Neural progenitor cell (in vitro differentiated cells): ENCODE results near the gene PRKCSH. TPM values are rescaled to one million over a fixed set of nuclear protein-coding genes. Genes with fewer than 3 reads are reported as not detected.
"Not testable (repeated sequence)": the region's sequence is repeated elsewhere in the genome, so short reads cannot be mapped to it uniquely, and the experiment has no call there.

Source experiments
- DNase-seq: peaks from one replicate; pipeline ENCODE4 v3.0.0-alpha.2; 2016; ENCODE audit warnings: low spot score
- H2AFZ ChIP-seq: fragments of 200-600 bp; sonication (generic); replicated peaks from 2 replicates; pipeline ENCODE4 v1.6.1; 2016; ENCODE audit warnings: antibody characterized with exemption
- H3F3A ChIP-seq: fragments of 200-600 bp; sonication (generic); 2 replicates; pipeline ENCODE4 v1.6.1; 2016; ENCODE audit warnings: antibody characterized with exemption, low read depth
- H3K27ac ChIP-seq: fragments of 200-600 bp; sonication (generic); 2 replicates; pipeline ENCODE4 v1.5.1; 2016; ENCODE audit warnings: mild to moderate bottlenecking
- H3K27me3 ChIP-seq: fragments of 200-600 bp; sonication (generic); 2 replicates; pipeline ENCODE4 v1.6.1; 2016; ENCODE audit warnings: mild to moderate bottlenecking, moderate library complexity
- H3K36me3 ChIP-seq: fragments of 200-600 bp; sonication (generic); 2 replicates; pipeline ENCODE4 v1.5.1; 2016
- H3K4me1 ChIP-seq: fragments of 200-600 bp; sonication (generic); 2 replicates; pipeline ENCODE4 v1.6.1; 2016; ENCODE audit warnings: mixed run types
- H3K4me2 ChIP-seq: fragments of 200-600 bp; sonication (generic); 2 replicates; pipeline ENCODE4 v1.6.1; 2016
- H3K4me3 ChIP-seq: fragments of 200-600 bp; sonication (generic); 2 replicates; pipeline ENCODE4 v1.5.1; 2016
- H3K79me2 ChIP-seq: fragments of 200-600 bp; sonication (generic); 2 replicates; pipeline ENCODE4 v1.6.1; 2016; ENCODE audit warnings: low read depth
- H3K9ac ChIP-seq: fragments of 200-600 bp; sonication (generic); 2 replicates; pipeline ENCODE4 v1.6.1; 2016
- H3K9me3 ChIP-seq: fragments of 200-600 bp; sonication (generic); 2 replicates; pipeline ENCODE4 v1.5.1; 2016; ENCODE audit warnings: low read depth
- H4K20me1 ChIP-seq: fragments of 200-600 bp; sonication (generic); 2 replicates; pipeline ENCODE4 v1.6.1; 2016; ENCODE audit warnings: low read depth
- H3K27ac Mint-ChIP-seq: 3 replicates; pipeline ENCODE4 v1.8.0; 2021; ENCODE audit warnings: mixed read lengths
- H3K27me3 Mint-ChIP-seq: 2 replicates; pipeline ENCODE4 v1.8.0; 2022; ENCODE audit warnings: low read depth, mild to moderate bottlenecking, inconsistent platforms, moderate library complexity, mixed read lengths; ENCODE audit not compliant: insufficient read depth
- H3K36me3 Mint-ChIP-seq: 3 replicates; pipeline ENCODE4 v1.8.0; 2021; ENCODE audit warnings: mixed read lengths
- H3K4me1 Mint-ChIP-seq: 3 replicates; pipeline ENCODE4 v1.8.0; 2021; ENCODE audit warnings: mixed read lengths
- H3K4me3 Mint-ChIP-seq: 3 replicates; pipeline ENCODE4 v1.8.0; 2021; ENCODE audit warnings: mild to moderate bottlenecking, moderate library complexity, mixed read lengths
- H3K9me3 Mint-ChIP-seq: 3 replicates; pipeline ENCODE4 v1.8.0; 2020; ENCODE audit warnings: mixed read lengths
- EZH2 ChIP-seq: fragments of 200-600 bp; sonication (generic); IDR thresholded peaks from 2 replicates; pipeline ENCODE4 v1.6.1; 2017; ENCODE audit warnings: antibody characterized with exemption, mild to moderate bottlenecking, moderate library complexity
- EZH2phosphoT487 ChIP-seq: fragments of 200-600 bp; sonication (generic); IDR thresholded peaks from 2 replicates; pipeline ENCODE4 v1.6.1; 2017; ENCODE audit warnings: antibody characterized with exemption
- total RNA-seq: library from RNA; depleted of rRNA; stranded (reverse); fragments of >200 nt; gene quantifications from 2 replicates; pipeline ENCODE4 v1.2.3, GENCODE V29; 2015; ENCODE audit warnings: low replicate concordance
- TF ChIP-seq, protein P1 (sequence below): fragments of 200-600 bp; sonication (generic); IDR thresholded peaks from 2 replicates; pipeline ENCODE4 v1.5.1; 2017; ENCODE audit warnings: antibody characterized with exemption, mild to moderate bottlenecking

PRKCSH gene
- total RNA-seq, 1 donor from 2014 or later = 53.6 TPM

DNA sequence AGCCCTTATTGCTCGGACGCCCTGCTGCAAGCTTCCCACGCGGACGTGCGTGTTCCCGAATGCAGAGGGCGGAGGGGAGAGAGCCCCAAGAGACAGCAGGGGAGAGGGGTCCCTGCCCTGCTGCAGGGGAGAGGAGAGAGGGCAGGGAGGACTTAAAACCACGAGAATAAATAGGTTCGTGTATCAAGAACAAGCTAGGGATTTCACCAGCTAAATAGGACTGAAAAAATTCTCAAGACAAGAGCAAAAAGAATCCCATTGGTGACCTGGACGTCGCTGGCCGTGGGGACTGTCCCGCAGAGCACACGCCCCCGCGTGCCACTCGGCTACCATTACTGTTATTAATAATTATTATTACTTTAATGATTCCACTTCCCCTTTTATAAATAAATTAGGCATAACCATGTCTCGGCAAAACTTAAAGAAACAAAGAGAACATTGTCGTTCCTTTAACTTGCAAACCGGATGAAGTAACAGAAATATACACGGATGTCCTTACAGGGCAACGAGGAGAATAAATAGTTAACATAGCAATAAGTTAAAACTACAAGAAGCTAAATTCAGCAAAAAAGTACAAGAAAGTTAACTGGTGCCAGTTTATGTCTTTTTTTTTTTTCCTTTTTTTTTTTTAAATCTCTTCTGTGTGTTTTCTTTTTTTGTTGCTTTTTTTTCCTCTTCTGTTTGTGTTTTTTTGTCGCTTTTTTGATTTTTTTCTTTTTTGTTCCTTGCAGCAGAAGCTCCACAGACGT lies 16.6 kb downstream of the PRKCSH start:
- Histone ChIP-seq H3K36me3 (no peaks in the 10 kb centered on the region), H3F3A (peaks cover 24% of the 10 kb centered on the region), H3K4me1 (peaks cover 22% of the 10 kb centered on the region), H3K9me3 (no peaks in the 10 kb centered on the region), H4K20me1 (no peaks in the 10 kb centered on the region), H3K4me2 (peak overlapping the region; percentile 67), H3K79me2 (no peaks in the 10 kb centered on the region), H3K27me3 (no peaks in the 10 kb centered on the region), H3K27ac (peak overlapping the region; percentile 85), H2AFZ (peak overlapping the region; percentile 72), H3K4me3 (no peak overlapping the region), H3K9ac (no peak overlapping the region)
- Mint-ChIP-seq H3K4me1 (peaks cover 21% of the 10 kb centered on the region), H3K27ac (peak overlapping the region; percentile 48), H3K36me3 (peaks cover 2% of the 10 kb centered on the region), H3K4me3 (peak overlapping the region; percentile 61), H3K27me3 (peaks cover 4% of the 10 kb centered on the region), H3K9me3 (no peaks in the 10 kb centered on the region)
- TF ChIP-seq EZH2 = no peak
- TF ChIP-seq EZH2phosphoT487 = no peak
- TF ChIP-seq, protein P1, sequence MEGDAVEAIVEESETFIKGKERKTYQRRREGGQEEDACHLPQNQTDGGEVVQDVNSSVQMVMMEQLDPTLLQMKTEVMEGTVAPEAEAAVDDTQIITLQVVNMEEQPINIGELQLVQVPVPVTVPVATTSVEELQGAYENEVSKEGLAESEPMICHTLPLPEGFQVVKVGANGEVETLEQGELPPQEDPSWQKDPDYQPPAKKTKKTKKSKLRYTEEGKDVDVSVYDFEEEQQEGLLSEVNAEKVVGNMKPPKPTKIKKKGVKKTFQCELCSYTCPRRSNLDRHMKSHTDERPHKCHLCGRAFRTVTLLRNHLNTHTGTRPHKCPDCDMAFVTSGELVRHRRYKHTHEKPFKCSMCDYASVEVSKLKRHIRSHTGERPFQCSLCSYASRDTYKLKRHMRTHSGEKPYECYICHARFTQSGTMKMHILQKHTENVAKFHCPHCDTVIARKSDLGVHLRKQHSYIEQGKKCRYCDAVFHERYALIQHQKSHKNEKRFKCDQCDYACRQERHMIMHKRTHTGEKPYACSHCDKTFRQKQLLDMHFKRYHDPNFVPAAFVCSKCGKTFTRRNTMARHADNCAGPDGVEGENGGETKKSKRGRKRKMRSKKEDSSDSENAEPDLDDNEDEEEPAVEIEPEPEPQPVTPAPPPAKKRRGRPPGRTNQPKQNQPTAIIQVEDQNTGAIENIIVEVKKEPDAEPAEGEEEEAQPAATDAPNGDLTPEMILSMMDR = no peak
- peak; percentile 27 for DNase-seq

DNA sequence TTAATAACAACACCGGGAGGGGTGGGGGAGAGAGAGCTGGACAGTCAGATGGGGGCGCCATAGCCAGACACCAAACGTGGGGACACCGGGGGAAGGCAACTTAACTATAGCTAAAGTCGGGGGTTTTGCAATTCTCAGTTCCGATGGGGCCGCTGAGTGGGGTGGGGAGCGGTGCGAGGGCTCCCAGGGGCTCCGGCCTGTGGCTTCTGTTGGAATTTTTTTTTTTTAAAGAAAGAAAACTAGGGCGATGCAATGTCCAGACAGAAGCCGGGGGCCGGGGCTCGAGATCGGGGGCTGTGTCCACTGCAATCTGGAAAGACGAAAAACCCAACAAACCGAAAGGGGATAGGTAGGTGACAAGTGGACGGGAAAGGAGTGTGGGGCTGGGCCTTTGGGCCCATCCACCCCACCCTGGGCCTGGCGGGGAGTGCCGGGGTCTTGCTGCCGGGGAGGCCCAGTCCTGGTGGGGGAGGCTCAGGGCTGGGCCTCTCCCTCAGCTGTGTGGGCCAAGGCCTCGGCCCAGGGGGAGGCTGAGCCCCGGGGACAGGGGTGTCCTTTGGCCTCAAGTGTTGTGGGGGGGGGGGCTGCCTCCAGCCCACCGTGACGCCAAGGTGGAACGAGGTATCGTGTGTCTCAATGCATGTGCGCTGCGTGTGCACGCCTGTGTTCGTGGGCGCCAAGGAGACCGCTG lies 17.3 kb downstream of the PRKCSH start:
- Histone ChIP-seq H3K27me3 (no peaks in the 10 kb centered on the region), H3F3A (peaks cover 24% of the 10 kb centered on the region), H3K4me3 (no peak overlapping the region), H4K20me1 (no peaks in the 10 kb centered on the region), H3K9me3 (no peaks in the 10 kb centered on the region), H3K27ac (no peak overlapping the region), H2AFZ (peak overlapping the region; percentile 57), H3K36me3 (no peaks in the 10 kb centered on the region), H3K4me1 (peaks cover 22% of the 10 kb centered on the region), H3K79me2 (no peaks in the 10 kb centered on the region), H3K4me2 (peak overlapping the region; percentile 67), H3K9ac (no peak overlapping the region)
- Mint-ChIP-seq H3K27me3 (peaks cover 7% of the 10 kb centered on the region), H3K36me3 (peaks cover 2% of the 10 kb centered on the region), H3K4me1 (peaks cover 21% of the 10 kb centered on the region), H3K27ac (peak overlapping the region; percentile 48), H3K4me3 (no peak overlapping the region), H3K9me3 (no peaks in the 10 kb centered on the region)
- peak; percentile 45 for DNase-seq
- no peak for TF ChIP-seq EZH2
- TF ChIP-seq, protein P1 = peak; percentile 44
- no peak for TF ChIP-seq EZH2phosphoT487

DNA sequence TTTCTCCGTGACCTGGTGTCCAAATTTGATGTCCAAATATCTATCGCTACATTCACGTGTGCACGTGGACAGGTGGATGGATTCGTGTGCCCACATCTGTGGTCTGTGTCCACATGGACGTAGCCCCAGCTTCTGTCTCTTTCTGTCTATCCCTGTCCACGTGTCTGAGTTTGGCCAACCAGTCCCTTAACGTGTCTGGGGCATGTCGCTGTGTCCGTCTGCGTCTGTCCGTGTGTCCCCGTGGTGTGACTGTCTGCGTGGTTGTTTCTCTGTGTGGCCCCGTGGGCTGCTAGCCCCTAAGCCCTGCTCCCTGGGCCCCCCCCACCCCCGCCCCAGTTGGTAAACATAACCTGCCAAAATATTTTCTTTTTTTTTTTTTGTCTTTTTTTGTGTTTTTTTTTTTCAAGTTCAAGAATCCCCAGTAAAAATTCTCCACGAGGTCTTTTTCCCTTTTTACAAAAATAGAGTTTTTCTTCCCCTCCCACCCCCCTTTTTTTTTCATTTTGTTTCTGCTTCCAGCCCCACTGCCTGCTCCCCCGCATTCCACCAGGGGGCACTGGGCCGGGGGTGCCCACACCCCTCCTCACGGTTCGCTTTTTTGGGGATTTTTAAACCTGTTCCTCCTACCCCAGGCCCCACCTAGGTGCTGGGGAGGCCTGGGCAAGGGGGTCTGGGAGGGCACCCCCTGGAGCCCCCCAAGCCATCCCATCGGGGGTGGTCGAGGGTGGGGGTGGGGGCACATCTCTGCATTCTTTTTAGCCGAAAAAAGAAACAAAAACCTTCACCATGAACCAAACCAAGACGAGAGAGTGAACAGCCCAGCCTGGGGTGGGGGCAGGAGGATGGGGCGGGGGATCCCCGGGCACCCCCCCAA lies 18.3 kb downstream of the PRKCSH start:
- H3K27ac Mint-ChIP-seq = peak overlapping the region; percentile 68
- H3K27ac ChIP-seq = no peak overlapping the region
- H3K4me3 Mint-ChIP-seq = no peak overlapping the region

DNA sequence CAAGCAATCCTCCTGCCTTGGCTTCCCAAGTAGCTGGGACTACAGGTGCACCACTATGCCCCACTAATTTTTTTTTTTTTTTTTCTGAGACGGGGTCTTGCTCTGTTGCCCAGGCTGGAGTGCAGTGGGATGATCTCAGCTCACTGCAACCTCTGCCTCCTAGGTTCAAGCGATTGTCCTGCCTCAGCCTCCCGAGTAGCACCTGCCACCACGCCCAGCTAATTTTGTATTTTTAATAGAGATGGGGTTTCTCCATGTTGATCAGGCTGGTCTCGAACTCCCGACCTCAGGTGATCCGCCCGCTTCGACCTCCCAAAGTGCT lies 19.8 kb downstream of the PRKCSH start:
- not testable (repeated sequence) for H3K36me3 ChIP-seq, H2AFZ ChIP-seq, H3K27me3 ChIP-seq, H3K9me3 Mint-ChIP-seq, H3K9ac ChIP-seq, H3K27me3 Mint-ChIP-seq, H3K9me3 ChIP-seq, H3K36me3 Mint-ChIP-seq, H4K20me1 ChIP-seq, DNase-seq, H3K4me3 ChIP-seq, H3K4me2 ChIP-seq, H3K27ac ChIP-seq, H3K79me2 ChIP-seq
- peak overlapping the region; percentile 33 for H3K27ac Mint-ChIP-seq
- Histone ChIP-seq H3K4me1 (peaks cover 22% of the 10 kb centered on the region), H3F3A (peaks cover 19% of the 10 kb centered on the region)
- peaks cover 21% of the 10 kb centered on the region for H3K4me1 Mint-ChIP-seq
- peak overlapping the region; percentile 33 for H3K4me3 Mint-ChIP-seq

More for the DNA sequence above, 18.3 kb downstream of the PRKCSH start:
- no peaks in the 10 kb centered on the region for H4K20me1 ChIP-seq
- Mint-ChIP-seq H3K36me3 (peaks cover 2% of the 10 kb centered on the region), H3K4me1 (peaks cover 21% of the 10 kb centered on the region), H3K27me3 (peaks cover 7% of the 10 kb centered on the region), H3K9me3 (no peaks in the 10 kb centered on the region)
- H3K79me2 ChIP-seq = no peaks in the 10 kb centered on the region
- peak; percentile 63 for DNase-seq
- H3K27me3 ChIP-seq = no peaks in the 10 kb centered on the region
- TF ChIP-seq, protein P1 = peak; percentile 74
- no peak for TF ChIP-seq EZH2
- no peak for TF ChIP-seq EZH2phosphoT487
- peaks cover 24% of the 10 kb centered on the region for H3F3A ChIP-seq
- no peak overlapping the region for H3K9ac ChIP-seq
- H3K4me3 ChIP-seq = no peak overlapping the region
- H3K9me3 ChIP-seq = no peaks in the 10 kb centered on the region
- no peak overlapping the region for H3K4me2 ChIP-seq
- H3K36me3 ChIP-seq = no peaks in the 10 kb centered on the region
- H2AFZ ChIP-seq = no peak overlapping the region
- H3K4me1 ChIP-seq = peaks cover 22% of the 10 kb centered on the region
